SKM-1 (cell line): Measurements from ENCODE around the gene SLC25A5.
A peak's percentile ranks its signal among the peaks of the same experiment; 100 is the strongest.
"Not testable (repeated sequence)": the region's sequence is repeated elsewhere in the genome, so short reads cannot be mapped to it uniquely, and the experiment has no call there.

Source experiments
- DNase-seq: peaks from one replicate; lab custom pipeline; 2025; ENCODE audit not compliant: unreplicated experiment; lab: John Stamatoyannopoulos, UW

SLC25A5 gene

DNA sequence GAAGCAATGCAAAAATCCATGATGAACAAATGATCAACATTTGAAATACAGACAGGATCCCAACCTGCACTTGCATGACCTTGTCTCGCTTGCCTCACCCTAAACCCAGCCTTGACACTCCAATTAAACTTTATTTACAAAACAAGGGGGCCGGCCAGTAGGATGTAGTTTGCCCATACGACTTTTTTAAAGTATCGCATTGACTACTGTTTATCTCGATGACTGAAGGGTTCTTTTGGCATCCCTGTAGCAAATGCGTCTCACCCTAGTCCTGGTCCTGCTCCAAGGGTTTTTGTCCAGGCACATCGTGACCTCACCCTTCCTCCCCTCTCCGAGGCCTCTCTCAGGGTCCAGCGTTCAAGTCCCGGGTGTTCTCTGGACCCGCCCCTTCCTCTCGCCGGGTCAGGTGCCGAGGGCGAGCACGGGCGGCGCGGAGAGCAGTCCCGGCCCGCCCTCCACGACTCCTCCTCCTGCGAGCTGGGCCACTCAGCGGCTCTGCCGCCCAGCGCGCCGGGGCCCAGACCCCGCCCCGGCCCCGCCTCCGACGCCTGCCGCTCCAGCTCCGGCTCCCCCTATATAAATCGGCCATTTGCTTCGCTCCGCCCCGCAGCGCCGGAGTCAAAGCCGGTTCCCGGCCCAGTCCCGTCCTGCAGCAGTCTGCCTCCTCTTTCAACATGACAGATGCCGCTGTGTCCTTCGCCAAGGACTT is at the start of gene SLC25A5:
Gene SLC25A5, plus strand, starts transcription at position 603 of the 709 bp plus-strand sequence. Its CDS starts 72 bp downstream, at position 675.
- DNase-seq: peak; percentile 48

DNA sequence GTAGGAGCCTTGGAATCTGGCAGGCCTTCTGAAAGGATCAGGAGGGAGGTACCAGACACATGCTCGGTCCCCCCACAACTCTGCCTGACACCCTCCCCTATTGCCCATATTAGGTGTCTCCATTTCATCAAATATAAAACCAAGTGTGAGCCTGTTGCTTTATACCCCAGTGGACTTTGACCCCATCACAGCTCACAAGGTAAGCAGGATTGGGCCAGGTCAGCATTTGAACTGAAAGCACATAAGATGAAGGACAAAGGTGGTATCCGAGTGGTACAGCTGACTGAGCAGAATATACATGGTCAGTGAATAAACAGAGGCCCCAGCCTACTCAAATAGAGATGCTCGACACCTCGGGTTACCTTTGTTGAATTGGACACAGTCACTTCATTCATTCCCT is 49.1 kb upstream of the SLC25A5 start:
- no peak for DNase-seq

DNA sequence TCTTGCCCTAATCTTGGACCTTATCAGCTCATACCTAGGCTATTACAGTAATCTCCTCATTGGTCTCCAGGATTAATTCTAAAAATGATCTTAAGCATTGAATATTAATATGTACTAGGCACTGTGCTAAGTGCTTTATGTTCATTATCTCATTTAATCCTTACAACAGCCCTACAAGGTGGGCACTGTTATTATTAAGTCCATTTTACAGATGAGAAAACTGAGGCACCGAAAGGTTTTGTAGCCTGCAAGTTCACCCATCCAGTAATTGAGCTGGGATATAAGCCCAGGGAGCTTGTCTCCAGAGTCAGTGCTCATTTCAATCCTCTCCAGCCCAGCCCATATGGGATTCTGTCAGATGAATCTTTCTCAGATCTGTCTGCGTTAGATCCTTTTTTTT is 48.3 kb upstream of the SLC25A5 start:
- no peak for DNase-seq

DNA sequence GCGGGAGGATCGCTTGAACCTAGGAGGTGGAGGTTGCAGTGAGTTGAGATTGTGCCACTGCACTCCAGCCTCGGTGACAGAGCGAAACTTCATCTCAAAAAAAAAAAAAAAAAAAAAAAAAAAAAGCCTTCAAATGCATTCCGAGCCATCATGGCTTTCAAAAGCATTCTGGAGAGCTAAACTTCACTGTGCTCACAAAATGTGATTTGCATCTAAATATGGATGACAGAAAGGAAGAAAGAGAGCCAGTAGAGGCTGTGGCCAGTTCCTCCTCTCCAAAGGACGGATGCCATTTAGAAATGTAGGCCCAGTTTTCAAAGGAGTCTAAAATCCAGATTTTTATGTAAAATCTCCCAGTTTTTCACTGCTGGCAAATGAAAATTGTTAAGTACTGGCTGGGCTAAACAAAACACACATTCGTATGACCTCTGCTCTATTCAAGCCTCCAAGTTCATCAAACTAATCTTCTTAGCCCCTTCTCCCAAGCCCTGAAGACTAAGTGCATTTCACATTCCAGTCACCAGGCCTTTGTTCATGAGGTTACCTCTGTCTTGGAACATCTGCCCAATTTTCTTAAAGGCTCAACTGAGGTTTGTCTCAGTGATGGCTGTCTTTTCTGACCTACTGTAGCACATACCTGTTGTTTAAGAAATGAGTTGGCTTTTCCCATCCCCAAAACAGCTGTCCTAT is 47.1 kb upstream of the SLC25A5 start:
- no peak for DNase-seq

DNA sequence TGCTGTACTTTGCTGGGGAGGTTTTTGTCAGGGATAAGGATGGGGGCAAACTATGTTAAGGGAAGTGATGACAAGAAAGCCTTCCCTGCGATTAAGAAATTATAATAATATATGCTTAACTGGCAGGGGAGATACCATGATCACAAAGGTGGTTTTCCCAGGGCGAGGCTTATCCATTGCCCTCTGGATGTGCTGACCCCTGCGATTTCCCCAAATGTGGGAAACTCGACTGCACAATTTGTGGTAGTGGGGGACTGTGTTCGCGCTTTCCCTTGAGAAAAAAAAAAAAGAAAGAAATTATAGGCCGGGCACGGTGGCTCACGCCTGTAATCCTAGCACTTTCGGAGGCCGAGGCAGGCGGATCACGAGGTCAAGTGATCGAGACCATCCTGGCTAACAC is 44.6 kb upstream of the SLC25A5 start:
- no peak for DNase-seq

DNA sequence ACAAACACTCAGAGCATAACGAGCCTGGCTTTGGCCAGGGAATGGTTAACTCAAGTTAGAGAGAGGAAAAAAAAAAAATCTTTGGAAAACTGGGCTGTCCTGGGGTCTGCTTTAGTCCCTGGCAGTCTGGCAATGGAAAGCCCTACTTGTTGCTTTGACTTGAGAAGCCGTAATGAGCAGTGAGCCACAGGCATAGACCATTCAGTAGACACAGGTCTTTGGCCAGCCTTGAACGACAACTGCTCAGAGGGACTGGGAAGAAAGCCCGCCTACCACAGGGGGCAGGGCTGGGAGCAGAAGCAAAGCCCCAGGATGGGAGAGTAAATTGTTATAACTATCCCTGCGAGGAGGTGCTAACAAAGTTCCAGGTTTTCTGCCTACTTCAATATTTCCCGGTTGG is 43.2 kb upstream of the SLC25A5 start:
- DNase-seq: no peak

DNA sequence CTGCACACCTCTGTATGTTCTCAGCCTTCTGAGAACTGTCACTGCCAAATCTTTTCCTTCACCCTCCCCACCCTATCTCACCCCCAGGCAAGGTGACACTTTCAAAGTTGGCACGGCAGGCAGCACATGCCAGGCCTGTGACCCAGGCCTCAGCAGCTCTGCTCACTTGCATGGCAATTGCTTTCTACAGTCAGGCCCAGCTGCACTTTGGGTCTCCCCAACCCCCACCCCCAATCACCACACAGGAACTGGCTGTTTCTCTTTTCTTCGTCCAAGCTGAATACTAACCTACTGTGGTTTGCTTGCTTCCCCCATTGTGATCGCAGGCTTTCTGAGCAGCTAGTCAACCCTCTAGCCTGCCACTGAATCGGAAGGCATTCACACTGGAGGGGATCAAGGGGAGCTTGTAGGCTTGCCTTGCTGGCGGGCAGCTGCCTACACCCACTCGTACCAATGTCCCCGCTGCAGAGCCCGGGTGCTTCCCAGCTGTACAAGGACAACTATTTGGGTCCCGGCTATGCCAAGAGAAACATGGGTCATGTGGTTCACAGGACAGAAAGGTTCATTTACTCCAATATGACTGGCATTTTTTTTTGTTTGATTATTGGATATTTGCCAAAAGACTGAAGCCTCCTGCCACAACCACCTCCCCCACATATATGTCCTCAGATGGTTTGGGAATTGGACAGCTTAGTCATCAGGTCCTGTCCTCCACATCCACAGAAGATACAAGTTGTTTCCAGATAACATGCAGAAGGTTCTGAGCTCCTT is 41.0 kb upstream of the SLC25A5 start:
- no peak for DNase-seq

DNA sequence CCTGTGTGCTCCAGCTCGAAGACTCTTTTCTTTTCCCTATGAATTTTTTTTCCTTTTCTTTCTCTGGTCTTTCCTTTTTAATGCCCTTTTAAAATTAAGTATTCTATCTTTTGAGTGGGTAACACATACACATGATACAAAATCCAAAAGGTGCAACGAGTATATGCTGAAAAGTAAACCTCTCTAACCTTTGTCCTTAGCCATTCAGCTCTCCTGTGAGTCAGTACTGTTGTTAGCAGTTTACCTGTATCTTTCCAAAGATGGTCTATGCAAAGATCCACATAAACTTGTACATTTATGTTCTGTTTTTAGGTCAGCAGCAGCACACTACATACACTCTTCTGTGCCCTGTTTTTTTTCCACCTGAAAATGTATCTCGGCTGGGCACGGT is 40.5 kb upstream of the SLC25A5 start:
- DNase-seq: no peak

DNA sequence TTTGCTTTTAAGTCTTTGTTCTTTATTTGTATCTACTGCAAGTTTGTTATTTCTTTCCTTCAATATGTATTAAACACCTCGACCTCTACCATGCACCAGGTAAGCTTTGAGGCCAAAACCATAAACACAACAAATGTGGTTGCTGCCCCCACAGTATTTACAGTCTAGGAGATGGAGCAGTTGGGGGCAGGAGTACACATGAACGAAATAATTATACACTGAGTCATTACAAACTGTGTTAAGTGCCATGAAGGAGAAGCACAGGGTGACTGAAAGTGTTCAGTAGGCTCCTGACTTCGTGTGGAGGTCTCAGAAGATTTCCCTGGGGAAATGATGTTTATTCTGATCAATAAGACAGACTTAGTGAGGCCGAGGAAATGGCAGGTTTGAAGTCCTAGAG is 38.8 kb upstream of the SLC25A5 start:
- DNase-seq: no peak

DNA sequence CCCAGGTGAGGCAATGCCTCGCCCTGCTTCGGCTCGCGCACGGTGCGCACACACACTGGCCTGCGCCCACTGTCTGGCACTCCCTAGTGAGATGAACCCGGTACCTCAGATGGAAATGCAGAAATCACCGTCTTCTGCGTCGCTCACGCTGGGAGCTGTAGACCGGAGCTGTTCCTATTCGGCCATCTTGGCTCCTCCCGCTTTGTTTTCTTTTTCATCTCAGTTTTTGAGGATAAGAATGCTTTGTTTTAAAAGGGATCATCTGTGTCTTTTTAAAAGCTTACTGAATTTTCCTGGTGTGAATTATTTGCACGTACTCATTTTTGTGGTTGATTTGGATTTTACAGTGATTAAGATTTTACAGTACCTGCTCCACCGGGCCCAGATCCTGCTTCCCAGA is 26.9 kb upstream of the SLC25A5 start:
- not testable (repeated sequence) for DNase-seq

DNA sequence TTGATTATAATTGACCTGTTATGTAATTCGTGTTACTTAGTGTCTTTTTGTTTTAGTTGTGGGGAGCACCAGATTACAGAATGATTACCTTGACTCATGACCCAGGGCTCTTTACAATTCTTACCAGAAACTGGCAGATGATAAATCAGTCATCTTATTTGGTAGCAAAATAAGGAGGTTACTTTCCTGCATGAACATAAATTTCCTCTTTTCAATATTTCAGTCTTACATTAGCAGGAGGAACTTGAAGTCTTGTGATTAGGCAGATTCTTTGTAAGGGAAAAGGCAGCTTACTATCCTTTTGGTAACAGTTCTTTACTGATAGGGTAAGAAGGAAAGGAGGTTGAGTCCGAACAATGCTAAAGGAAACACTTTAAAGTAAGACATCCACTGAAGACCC is 26.0 kb upstream of the SLC25A5 start:
- DNase-seq: no peak

DNA sequence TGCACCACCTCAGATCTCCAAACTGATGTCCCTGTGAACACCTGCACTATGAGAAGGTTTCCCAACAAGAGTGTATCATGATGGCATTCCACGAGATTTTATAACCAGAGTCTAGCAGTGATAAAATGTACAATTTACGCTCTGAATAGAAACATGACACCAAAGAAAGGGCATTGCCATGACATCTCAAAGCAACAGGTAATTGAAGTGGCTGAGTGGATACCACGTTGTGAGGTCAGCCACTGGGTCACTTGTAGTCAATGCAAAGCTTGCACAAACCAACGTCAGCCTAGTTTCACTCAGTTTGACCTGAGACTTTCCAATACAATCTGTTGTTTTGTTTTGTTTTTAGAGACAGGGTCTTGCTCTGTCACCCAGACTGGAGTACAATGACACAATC is 15.0 kb upstream of the SLC25A5 start:
- no peak for DNase-seq

DNA sequence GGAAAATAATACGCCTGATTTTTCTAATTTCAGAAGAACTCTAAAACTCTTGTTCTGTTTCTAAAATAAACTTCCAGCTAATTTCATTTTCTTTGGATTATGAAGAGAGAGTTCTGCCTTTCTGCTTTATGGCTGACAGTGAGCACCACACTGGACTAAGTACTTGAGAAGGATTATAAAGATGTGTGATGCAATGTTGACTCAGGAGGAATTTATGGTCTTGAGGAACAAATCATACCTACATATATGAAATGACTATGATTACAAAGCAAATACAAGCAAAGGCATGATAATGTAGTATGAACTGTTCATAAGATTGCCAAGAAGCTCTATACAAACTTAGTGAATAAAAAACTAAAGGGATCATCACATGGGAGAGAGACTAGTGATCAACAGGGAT is 13.0 kb upstream of the SLC25A5 start:
- no peak for DNase-seq

DNA sequence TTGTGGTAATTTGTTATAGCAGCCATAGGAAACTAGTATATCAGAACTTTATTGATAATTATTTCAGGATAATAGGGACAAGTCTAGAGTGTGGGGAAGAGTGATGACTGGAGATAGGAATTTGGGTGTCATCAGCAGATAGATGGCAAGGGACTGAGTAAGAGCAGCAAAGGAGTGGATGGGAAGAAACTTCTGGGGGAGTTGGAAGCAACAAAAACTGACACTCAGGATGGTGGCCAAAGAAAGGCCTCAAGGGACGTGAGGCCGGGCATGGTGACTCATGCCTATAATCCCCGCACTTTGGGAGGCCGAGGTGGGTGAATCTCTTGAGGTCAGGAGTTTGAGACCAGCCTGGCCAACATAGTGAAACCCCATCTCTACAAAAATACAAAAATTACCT is 9.1 kb upstream of the SLC25A5 start:
- no peak for DNase-seq

DNA sequence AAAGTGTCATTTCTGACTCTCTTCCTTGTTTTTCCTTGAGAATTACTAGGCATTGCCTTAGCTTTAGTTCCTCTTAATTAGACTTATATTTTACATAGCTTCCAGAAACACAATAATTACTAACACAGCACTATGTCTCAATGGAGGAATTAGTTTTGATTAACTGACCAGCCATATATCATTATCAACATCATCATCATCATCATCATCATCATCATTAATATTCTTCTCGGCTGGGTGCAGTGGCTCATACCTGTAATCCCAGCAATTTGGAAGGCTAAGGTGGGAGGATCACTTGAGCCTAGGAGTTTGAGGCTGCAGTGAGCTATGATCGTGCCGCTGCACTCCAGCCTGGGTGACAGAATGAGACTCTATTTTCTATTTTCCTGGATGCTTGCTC is 2.7 kb upstream of the SLC25A5 start:
- no peak for DNase-seq

DNA sequence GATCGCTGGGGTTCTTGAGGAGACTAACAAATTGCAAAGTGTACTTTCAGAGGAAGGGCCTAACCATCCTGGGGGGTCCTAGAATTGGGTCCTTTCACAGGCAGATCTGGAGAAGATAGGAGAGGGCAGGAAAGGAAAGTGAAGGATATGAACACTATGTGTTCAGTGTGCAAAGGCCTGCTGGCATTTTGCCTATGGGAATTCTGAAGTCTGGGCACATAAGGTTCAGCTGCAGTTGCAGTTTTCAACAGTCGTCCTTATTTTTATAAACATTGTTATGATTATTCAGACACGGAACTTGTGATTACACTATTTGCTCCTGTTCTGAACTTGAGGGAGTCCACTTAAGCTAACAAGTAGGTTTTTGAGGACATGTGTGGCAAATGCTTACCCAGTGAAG is 1.3 kb upstream of the SLC25A5 start:
- no peak for DNase-seq

DNA sequence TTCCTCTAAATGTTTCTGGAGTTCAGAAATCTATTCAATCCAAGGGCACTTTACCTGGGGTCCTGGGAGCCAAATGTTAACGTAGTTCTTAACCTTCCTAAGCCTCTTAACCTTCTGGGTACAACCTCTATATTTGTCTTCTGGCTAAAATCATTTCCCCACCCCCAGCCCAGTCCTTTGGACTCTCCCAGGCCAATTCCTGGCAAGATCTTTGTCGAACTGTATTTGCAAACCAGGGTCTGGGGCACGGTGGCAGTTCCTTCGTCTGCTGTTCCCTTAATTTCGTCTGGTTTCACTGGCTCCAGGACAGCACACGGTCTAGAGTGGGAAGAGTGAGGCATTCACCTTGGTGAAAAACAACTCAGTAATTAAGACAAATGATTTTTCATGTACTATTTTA is 811 bp upstream of the SLC25A5 start:
- no peak for DNase-seq

DNA sequence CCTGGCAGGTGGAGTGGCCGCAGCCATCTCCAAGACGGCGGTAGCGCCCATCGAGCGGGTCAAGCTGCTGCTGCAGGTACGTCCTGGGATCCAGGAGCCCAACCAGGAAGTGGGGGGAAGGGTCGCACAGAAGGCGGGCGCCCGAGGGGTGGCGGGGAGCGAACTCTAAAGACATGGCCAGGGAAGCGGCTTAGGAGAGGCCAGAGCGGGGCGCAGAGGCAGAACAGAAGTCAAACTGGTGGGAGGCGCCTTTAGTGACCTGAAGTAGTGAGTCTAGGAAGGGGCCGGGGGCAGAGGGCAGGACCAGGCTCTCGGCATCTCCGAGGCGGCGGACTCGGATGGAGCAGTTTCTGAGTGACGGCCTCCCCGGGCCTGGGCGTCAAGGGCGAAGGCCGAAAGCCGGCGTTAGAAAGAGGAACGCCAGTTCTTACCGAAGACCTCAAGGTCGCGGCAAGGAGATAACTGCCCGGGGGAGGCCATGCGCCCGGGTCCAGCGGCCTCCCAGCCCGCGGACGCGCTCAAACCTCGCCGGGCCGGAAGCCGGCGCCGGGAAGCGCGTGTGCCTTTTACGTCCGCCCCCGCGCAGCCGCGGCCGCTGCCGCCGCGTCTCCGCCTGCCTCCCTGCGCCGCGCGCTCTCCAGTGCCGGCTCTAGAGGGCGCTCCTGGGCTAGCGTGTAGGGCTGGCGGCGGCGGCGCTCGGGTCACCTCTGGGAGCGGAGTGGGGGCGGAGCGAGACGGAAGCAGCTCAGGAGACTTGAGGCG is 488 bp downstream of the SLC25A5 start:
- DNase-seq: peak; percentile 34

DNA sequence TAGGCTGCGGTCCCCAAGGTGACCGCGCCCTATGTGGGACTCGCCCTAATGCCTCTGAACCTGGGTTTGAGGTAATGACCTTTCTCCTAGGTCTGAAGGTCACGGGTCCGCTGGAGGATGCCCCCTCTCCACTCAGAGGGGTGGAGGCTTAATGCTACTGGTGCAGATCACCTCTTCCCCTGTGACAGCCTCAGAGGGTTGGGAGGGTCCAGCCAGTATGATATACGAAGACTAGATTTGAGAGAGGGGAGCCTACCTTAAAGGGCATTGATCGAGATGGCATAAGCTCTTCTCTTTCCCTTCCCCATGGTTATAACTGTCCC is 1.0 kb downstream of the SLC25A5 start:
- no peak for DNase-seq

DNA sequence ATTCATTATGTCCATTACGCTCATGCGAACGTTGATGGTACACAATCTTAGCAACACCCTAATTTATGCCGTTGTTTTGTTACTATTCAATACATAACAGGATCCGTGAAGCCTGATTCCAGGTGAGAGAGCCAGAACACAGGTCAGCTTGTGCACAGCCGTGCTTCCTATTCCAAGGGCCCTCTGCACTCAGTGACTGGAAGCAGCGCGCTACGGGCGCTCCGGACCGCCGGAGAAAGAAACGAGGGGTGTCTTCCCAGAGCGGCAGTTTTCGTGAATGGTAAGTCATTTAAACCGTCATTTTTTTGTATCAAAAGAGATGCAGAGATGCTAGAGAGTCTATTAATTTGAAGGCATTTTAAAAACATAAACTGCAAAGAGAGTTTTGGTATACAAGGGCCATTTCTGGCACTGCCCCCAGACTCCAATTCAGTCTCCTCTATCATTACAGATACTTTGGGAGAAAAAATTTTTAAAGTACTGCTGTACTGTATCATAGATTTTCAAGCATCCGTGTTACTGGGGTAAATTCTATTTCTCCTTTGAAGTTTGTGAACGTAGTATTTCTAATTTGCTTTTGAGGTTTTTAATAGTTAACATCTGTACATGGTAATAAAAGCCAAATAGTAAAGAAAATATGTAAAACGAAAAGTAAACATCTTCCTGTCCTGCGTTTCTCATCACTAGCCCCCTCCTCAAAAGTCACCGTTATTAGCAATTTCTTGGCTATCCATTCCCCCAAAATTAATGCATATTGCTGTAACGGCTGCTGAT is 6.6 kb downstream of the SLC25A5 start:
- no peak for DNase-seq
